ENCODE results near the gene PSD4.

PSD4 gene

DNA sequence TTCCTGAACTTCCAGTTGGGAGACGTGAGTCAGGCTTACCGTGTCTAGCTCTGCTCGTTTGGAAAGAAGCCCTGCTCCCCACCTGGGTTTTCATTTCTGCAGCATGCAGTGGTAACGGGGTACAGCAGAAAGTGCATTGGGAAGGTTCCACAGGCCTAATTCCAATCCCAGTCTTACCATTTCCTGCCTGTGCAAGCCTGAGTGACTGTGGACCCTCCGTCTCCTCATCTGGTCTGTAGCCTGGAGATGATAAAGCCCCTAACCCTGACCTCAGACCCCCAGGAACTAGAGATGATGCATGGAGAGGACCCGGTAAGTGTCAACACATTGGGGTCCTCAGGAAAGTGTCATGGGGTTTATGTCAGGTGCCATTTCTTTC, 5.8 kb upstream of the PSD4 start:
- DNase-seq (ENCODE audit: low spot score) = no peak

DNA sequence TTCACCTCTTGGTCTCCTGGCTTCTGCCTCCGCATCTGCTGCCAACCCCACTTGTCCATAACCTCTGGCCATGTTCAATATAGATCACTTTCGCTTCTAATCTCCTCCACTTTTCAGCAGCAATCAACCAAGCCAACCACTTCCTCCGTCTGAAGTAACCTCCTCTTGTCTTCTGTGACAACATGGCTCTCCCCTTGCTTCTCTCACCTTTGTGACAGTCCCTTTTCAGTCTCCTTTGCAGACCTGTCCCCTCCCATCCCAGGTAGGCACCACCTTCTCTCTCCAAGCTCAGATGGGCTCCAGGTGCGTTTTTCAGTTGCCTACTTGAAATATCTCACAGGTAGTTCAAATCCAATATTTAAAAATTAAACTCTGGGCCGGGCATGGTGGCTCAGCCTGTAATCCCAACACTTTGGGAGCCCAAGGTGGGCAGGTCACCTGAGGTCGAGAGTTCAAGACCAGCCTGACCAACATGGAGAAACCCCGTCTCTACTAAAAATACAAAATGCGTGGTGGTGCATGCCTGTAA, 4.7 kb upstream of the PSD4 start:
- no peak for DNase-seq (ENCODE audit: low spot score)

DNA sequence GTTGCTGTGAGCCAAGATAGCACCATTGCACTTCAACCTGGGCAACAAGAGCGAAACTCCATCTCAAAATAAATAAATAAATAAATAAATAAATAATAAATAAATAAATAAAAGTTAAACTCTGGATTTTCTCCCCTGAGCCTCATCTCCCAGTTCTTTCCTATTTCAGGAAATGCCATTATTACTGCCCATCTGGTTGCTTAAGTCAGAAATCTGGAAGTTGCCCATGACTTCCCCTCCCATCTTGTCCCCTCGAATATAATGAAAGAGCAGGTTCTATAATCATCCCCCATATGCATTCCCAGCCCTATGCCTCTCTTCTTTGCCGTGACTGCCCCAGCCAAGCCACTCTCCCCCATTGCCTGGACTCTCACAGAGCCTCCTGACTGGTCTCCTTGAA, 4.2 kb upstream of the PSD4 start:
- no peak for DNase-seq (ENCODE audit: low spot score)

DNA sequence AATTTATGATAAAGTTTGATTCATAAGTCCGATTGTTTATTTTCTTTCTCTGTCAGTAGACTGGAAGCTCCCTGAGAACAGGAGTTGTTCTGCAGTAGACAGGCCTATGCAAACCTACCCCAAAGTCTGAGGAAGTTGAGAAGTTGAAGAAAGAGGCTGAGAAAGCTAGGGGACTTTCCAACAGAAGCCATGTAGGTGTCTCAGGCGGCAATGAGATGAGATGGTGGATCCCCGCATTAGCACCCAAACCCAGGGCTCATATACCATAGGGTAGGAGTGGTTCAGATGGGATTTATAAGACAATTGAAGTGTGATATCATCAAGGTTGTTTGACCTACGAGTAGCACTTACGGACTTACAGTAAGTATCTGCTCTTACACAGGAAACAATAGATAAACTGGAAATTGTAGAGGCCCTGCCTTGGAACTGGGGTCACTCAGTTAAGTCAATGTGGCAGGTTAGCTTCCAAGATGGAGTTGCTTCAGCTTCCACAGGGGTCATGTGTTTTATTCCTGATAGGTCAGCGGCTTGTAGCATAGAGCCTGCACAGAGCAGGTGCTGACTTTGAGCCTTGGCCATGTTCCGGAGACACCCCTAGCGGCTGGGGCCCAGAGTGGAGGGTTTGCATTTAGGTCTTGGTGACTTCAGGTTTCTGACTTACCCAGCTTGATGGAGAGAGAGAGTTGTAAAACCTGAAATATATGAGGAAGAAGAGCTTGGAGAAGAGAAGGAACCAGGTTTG, 2.3 kb upstream of the PSD4 start:
- DNase-seq (ENCODE audit: low spot score) = no peak

DNA sequence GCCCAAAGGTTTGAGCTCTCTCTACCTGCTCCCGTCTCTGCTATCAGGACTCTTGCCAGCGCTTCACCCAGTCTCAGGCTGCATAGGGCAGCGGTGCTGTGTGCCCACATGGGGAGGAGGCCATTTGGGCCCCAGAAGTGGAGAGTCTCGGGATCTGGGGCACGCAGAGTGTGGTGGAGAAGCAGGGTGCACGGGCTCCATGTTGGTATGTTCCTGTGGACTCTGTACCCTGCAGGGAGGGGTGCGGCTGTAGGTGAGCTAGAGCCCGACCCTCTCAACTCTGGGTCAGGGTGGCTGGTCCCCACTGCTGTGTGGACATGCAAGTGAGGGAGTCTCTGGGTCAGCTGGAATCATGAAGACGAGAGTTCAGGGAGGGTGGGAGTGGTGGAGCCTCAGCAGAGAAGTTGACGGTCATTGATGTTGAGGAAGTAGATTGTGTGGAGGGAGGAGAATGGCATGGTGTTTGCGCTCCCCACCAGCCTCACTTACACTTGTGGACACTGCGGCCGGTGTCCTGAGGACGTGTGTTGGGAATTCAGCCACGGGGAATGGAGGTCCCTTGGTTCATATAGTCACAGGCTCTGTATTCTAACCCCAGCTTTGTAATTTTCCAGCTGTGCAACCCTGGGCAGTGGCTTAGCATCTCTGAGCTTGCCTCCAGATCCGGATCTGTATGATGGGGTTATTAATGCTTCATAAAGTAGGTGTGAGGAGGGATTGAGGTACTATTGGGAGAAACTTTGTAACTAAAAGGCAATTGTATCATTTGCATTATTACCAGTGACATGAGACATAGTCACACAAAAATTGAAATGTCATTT, 840 bp upstream of the PSD4 start:
- no peak for DNase-seq (ENCODE audit: low spot score)

DNA sequence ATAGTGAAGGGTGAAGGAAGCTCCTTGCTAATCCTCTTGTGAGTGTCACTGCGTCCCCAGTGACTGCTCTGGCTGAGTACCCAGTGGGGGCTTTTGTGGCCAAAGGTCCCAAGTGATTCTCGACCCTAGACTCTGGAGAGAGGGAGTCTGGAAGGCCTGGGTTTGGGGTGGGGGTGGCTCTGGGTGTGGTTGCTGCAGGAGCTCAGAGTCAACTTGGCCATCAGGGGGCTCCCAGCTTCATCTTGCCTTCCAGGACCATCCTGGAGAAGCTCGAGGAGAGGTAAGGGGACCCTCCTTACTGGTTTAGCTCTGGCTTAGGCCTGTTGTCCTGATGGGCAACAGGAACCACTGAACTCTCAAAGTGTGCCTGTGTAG, 592 bp downstream of the PSD4 start:
- DNase-seq (ENCODE audit: low spot score) = no peak

DNA sequence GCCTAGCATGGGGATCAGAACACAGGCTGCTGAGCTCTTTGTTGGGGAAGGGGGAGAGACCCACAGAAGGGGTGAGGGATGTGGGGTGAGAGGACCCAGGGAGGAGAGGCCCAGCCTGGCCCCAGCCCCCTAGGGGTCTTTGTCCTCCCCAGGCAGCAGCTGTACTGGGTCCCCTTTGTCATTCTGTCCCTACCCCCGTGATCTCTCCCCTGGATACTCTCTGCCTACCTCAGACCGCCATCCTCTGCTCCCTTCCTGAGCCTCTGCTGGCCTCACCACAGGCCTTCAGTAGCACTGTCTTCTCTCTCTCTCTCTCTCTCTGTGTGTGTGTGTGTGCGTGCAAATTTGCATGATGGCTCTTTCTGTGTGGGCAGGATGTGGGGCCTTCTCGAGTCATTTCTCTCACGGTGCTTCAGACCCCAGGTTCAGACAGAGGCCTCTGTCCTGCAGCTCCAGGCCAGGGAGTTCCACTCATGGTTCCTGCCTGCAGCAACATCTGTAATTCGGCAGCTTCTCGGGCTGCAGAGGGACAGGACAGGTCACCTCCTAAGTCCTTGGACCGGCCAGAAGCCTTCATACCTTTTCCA, 1.4 kb downstream of the PSD4 start:
- no peak for DNase-seq (ENCODE audit: low spot score)

DNA sequence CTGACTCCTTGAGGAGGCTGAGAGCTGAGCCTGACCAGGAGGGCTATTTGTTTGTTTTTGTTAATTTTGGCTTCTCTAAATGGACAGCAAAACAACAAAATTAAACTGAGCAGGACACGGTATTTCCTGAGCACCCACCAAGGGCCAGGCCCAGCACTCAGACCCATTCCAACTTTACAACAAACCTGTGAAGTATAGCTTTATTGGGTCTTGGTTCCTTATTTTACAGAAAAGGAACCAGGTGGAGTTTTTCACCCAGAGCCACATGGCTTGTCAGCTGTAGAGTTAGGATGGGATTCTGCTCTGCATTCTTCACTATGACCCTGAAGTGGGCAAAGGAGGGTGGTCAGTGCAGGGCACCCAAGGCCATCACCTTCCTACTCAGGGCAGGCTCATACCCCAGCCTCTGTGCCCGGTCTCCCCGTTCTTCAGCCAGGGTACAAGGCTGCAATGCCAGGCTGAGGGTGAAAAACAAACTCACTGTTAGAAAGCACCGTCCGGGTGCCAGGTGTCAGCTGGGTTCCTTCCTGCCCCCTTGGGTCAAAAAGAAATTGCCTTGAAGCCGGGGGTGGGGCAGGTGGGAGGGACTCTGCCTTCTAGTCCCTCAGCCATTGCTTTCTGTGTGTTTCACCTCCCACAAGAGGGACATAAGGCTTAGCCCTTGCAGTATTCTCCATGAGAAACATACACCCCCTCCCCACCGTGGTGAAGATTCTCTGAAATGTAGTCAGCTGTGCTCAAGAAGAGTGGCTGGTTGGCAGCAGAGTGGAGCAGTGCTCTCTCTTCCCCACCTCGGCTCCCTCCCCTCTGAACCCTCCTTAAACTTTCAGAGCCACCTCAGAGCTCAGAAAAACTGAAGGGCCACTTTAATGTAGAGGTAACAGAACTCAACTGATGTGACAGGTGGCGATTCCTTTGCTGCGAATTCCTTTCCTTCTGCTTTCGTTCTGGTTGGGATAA, 2.2 kb downstream of the PSD4 start:
- no peak for DNase-seq (ENCODE audit: low spot score)

DNA sequence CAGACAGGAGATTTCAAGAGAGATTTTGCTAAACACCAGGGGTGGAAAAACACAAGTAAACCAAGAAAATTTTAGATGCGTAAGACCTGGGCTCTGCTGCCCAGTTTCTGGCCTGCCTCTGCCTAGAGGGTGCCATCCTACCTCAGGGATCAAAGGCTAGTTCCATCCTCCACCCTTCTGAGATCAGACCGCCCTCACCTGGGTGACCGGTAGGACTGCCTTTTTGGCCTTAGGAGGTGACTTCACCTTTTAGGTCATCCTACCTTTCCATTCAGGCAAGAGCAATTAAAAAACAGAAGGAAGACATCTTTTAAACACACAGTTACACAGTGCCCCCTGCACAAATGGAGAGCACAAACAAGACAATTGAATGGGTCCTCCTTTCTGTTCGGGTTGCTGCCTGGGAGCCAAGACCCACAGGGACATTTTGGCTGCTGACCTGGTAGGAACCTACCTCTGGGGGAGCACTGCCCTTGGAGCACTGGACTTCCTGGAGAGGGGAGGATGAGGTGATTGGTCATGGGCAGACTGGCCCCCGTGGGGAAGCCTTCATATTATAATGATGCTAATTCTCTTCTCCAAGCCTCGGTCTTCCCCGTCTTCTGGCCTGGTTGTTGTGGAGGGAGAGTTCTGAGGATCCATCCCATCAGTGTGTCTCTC, 3.1 kb downstream of the PSD4 start:
- no peak for DNase-seq (ENCODE audit: low spot score)

DNA sequence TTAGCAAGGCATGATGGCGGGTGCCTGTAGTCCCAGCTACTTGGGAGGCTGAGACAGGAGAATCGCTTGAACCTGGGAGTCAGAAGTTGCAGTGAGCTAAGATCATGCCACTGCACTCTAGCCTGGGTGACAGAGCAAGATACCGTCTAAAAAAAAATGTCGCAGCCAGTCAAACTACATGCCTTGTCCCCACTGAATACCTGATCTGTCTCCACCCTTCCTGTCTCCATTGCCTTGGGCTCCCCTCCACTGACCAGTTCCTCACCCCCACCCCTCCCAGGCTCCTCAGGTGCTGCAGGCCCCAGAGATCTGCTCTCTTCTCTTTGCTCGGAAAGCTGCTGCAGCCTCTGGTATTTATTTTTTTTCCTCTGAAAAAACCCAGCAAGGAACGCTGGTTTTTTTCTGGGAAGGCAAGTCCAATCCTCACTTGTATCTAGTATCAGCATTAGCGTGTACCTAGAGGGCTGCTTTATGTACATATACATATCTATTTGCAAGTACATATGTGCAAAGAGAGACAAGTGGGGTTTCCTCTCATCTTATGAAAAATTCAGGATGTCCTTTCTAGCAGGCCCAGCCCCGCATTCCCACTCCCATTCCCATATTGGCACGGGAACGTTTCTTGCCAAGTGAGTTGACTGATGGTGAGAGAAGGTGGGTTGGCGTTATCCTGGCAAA, 4.4 kb downstream of the PSD4 start:
- no peak for DNase-seq (ENCODE audit: low spot score)

DNA sequence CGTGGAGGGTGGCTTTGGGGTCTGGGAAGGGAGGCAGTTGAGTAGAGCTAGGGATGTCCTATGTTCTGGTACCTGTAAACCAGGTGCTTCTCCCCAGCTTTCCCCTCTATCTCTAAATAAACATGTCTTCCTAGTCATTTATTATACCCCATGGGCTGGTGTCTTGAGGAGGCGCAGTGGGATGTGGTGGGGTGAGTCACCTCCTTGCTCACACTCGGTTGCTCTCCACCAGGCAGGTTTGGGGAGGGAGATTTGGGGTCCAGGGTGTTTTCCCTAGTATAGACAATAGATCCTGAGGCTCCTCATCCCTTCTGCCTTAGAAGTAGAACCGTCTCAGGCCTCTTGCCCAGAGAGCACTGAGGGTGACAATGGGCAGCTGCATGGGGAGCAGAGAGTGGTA, 5.1 kb downstream of the PSD4 start:
- DNase-seq (ENCODE audit: low spot score) = no peak

DNA sequence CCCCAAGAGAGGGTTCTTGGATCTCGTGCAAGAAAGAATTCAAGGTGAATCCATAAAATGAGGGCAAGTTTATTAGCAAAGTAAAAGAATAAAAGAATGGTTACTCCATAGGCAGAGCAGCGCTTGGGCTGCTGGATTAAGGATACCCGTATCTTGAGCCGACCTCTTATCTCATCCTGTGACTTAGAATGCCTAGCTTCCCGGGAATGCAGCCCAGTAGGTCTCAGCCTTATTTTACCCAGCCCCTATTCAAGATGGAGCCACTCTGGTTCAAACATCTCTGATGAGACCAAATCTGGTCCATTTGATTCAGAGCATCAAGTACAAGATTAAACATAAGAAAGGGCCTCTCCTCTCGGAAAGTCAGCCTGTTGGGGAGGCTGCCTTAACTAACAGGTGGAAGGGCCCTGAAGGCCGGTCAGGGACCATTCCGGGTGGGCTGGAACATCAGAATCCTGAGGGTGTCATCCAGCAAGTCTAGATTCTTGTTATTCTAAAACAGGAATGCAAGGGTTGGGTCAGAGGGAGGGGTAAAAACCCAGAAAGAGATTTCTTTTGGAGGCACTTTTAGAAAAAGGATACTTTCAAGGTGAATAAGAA, 5.8 kb downstream of the PSD4 start:
- no peak for DNase-seq (ENCODE audit: low spot score)

DNA sequence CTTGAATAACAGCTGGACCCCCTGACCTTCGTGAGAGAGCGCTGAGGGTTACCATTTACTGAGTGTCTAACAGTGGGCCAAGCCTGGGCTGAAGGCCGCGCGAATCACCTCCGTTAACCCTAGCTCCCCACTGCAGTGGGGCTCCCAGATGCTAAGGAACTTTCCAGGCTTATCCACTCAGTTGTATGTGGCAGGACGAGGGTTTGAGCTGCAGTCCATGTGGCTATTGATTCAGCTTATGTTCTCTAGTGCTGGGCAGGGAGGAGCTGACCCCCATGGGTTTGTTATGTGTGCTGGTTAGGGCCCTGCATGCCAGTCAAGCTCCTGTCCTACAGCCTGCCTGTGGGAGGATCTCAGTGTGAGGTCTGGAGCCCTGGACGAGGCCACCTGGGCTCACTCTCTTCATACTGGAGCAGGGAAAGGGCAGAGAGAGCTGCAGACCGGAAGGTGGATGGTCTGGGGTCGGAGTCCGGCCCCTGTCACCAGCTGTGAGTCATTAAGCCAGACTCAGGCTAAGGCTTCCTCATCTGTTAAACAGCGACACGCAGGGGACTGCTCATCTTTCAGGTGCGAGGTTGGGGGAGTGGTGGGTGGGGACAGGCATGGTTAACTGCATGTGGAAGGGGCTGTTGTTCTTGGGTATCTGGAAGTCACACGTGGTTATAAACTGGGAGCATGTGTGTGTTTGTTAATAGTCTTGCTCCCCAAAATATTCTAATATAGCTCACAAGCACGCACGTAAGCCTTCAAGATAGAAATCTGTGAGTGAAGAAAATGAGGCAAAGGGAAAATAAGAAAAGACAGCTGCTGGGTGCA, 6.6 kb downstream of the PSD4 start:
- DNase-seq (ENCODE audit: low spot score) = no peak

DNA sequence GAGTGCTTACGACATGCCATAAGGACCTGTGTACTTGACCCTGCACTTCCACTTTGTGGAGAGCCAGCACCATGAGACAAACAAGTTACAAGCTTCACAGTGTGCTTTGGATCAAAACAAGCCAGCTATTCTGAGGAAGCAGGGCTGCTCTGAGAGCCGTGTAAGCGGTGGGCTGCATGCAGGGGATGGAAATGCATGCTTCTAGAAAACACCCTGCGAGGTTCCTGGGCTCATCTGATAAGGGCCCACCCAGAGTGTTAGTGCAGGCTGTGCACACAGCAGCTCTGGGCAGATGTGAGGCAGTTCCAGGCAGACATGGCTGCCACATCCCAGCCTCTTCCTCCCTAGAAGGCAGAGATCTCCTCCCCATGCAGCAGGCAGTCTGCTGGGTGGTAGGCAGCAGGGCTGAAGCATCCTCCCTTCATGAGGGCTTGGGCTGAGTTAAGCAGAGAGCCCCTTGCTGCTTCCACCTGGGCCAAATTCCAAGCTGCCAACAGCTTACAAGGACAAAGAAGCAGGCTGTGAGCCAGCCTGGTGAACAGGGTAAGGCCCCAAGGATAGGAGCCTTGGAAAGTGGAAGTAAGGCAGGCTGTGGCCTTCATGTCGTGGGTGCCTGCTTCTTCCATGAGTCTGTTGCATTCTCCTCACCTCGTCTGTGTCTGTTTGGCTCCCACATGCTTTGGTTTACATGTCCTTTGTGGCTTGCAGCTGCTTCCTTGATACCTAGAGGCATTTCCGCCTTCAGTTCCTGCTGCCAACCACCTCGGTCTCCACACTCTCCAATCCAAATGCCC, 7.7 kb downstream of the PSD4 start:
- no peak for DNase-seq (ENCODE audit: low spot score)

DNA sequence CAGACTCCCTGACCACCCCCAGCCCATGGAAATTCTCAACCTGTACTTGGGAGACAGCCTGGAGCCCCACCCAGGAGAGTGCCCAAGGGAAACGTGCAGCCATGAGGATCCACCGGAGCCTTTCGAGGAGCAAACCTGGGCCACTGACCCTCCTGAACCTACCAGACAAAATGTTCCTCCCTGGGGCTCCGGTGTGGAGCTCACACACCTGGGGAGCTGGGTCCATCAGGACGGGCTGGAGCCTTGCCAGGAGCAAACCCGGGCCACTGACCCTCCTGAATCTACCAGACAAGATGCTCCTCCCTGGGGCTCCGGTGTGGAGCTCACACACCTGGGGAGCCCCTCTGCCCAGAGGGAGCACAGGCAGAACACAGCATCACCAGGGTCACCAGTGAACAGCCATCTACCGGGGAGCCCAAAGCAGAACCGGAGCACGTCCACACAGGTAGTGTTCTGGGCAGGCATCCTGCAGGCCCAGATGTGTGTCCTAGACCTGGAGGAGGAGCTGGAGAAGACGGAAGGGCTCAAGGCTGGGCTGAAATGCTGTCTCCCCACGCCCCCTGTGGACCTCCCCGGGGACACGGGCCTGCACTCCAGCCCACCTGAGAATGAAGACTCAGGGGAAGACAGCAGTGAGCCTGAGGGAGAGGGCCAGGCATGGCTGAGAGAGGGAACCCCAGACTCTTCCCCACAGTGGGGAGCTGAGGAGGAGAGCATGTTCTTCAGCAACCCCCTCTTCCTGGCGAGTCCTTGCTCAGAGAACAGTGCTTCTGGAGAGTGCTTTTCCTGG, 8.9 kb downstream of the PSD4 start:
- no peak for DNase-seq (ENCODE audit: low spot score)

DNA sequence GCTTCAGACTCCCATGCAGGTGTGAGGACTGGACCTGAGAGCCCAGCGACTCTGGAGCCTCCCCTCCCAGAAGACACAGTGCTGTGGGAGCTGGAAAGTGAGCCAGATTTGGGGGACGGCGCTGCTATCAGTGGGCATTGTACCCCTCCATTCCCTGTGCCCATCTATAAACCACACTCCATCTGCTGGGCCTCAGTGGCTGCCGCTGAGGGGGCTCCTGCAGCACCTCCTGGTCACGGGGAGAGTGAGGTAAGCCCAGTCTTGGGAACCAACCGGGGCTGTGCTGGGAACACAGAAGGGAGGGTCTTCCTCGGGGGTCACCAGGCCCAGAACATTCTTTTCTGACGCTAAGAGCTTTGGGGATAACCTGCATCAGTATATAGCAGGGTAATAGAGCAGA, 9.5 kb downstream of the PSD4 start:
- no peak for DNase-seq (ENCODE audit: low spot score)

DNA sequence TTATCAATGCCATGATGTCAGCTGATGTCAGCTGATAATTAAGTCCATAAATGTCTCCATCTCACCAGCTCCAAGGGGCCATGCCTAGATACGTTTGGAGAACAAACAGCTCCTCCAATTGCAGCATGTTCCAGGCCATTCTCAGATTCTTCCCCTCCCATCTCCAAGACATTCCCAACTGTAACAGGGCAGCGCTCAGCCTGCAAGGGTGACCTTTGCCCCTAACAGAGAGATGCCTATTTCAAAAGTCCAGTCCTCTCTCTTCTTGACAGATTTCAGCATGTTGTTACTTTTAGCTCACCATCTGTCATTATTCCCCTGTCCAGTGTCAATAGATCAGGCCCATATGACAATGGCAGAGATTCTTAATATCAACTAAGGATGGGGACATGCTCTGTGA, 9.9 kb downstream of the PSD4 start:
- DNase-seq (ENCODE audit: low spot score) = no peak

Data from pons (tissue), 1 donor.